DOHH2 (cell line): ENCODE measurements around the gene SLAMF1.
A peak's percentile ranks its signal among the peaks of the same experiment; 100 is the strongest.

Source experiments
- H3F3A ChIP-seq: fragments of 200-600 bp; sonication (generic), shearing (Covaris generic); 2 replicates; pipeline ENCODE4 v1.6.0; 2016; ENCODE audit warnings: antibody characterized with exemption, mild to moderate bottlenecking; ENCODE audit not compliant: control insufficient read depth, insufficient read depth
- H3K27ac ChIP-seq: fragments of 200-600 bp; sonication (generic); 2 replicates; pipeline ENCODE4 v1.5.1; 2014; ENCODE audit warnings: low read depth, mild to moderate bottlenecking, low read length, moderate library complexity
- H3K27me3 ChIP-seq: fragments of 200-600 bp; sonication (generic); 2 replicates; pipeline ENCODE4 v1.6.1; 2014; ENCODE audit warnings: mild to moderate bottlenecking, low read length, mixed read lengths; ENCODE audit not compliant: control insufficient read depth
- H3K36me3 ChIP-seq: fragments of 200-600 bp; sonication (generic); 2 replicates; pipeline ENCODE4 v1.6.1; 2014; ENCODE audit warnings: mild to moderate bottlenecking, low read length, moderate library complexity, mixed read lengths; ENCODE audit not compliant: control insufficient read depth
- H3K4me1 ChIP-seq: fragments of 200-600 bp; sonication (generic); 2 replicates; pipeline ENCODE4 v1.6.1; 2014; ENCODE audit warnings: mild to moderate bottlenecking, low read length, mixed read lengths; ENCODE audit not compliant: control insufficient read depth
- H3K4me2 ChIP-seq: fragments of 200-600 bp; sonication (generic); 2 replicates; pipeline ENCODE4 v1.6.0; 2014; ENCODE audit warnings: mild to moderate bottlenecking, low read length, moderate library complexity
- H3K4me3 ChIP-seq: fragments of 200-600 bp; sonication (generic); 2 replicates; pipeline ENCODE4 v1.5.1; 2014; ENCODE audit warnings: mild to moderate bottlenecking, low read length, mixed read lengths
- H3K79me2 ChIP-seq: fragments of 200-600 bp; sonication (generic); 2 replicates; pipeline ENCODE4 v1.6.1; 2014; ENCODE audit warnings: mild to moderate bottlenecking, low read length, mixed read lengths; ENCODE audit not compliant: control insufficient read depth
- H3K9me2 ChIP-seq: fragments of 200-600 bp; sonication (generic); replicated peaks from 2 replicates; pipeline ENCODE4 v1.6.1; 2014; ENCODE audit warnings: mild to moderate bottlenecking, low read length, mixed read lengths; ENCODE audit not compliant: control insufficient read depth
- H3K9me3 ChIP-seq: fragments of 200-600 bp; sonication (generic); 2 replicates; pipeline ENCODE4 v1.6.1; 2014; ENCODE audit warnings: antibody characterized with exemption, low read length, mixed read lengths; ENCODE audit not compliant: control insufficient read depth, insufficient read depth
- H4K20me1 ChIP-seq: fragments of 200-600 bp; sonication (generic); 2 replicates; pipeline ENCODE4 v1.6.0; 2014; ENCODE audit warnings: low read depth, mild to moderate bottlenecking, antibody characterized with exemption, low read length, moderate library complexity; ENCODE audit not compliant: control insufficient read depth, insufficient read depth
- CTCF ChIP-seq: fragments of 200-600 bp; sonication (generic); IDR thresholded peaks from one replicate; pipeline ENCODE4 v1.5.1; 2014; ENCODE audit warnings: antibody characterized with exemption, mild to moderate bottlenecking, low read depth, low read length; ENCODE audit not compliant: poor library complexity, severe bottlenecking
- EZH2phosphoT487 ChIP-seq: fragments of 200-600 bp; sonication (generic); IDR thresholded peaks from 2 replicates; pipeline ENCODE4 v1.6.1; 2017; ENCODE audit warnings: borderline replicate concordance, mild to moderate bottlenecking, antibody characterized with exemption, low read length, moderate library complexity, mixed read lengths

The SLAMF1 gene

GRCh38 chr1:160605792-160606479 is 40.9 kb downstream of the SLAMF1 start:
- H3K27me3 ChIP-seq, result no peaks in the 10 kb centered on the region
- no peak overlapping the region for H3K27ac ChIP-seq
- peaks cover 22% of the 10 kb centered on the region; the same call in 1 of the 2 replicates for H3K9me3 ChIP-seq
- no peaks in the 10 kb centered on the region for H3K36me3 ChIP-seq
- no peaks in the 10 kb centered on the region for H3K79me2 ChIP-seq
- no peaks in the 10 kb centered on the region for H3K9me2 ChIP-seq
- peak overlapping the region; percentile 53 for H3K4me2 ChIP-seq
- H4K20me1 ChIP-seq, result no peaks in the 10 kb centered on the region
- peaks cover 39% of the 10 kb centered on the region for H3K4me1 ChIP-seq
- no peaks in the 10 kb centered on the region for H3F3A ChIP-seq
- H3K4me3 ChIP-seq, result no peak overlapping the region
- TF ChIP-seq EZH2phosphoT487, result no peak
- TF ChIP-seq CTCF, result peak; percentile 33

DNA sequence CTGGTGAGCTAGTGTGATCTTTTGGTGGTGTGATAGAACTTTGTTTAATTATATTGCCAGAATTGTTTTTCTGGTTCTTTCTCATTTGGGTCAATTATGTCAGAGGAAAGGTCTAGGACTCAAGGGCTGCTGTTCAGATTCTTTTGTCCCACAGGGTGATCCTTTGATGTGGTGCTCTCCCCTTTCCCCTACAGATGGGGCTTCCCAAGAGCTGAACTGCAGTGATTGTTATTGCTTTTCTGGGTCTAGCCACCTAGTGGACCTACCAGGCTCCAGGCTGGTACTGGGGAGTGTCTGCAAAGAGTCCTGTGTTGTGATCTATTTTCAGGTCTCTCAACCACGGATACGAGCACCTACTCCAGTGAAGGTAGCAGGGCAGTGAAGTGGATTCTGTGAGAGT is 41.6 kb downstream of the SLAMF1 start:
- Histone ChIP-seq H3K79me2 (no peaks in the 10 kb centered on the region), H4K20me1 (no peaks in the 10 kb centered on the region), H3K36me3 (no peaks in the 10 kb centered on the region), H3K4me1 (peaks cover 32% of the 10 kb centered on the region), H3K9me2 (no peaks in the 10 kb centered on the region), H3K27ac (no peak overlapping the region), H3K4me3 (no peak overlapping the region), H3K9me3 (peaks cover 22% of the 10 kb centered on the region; the same call in 1 of the 2 replicates), H3K27me3 (no peaks in the 10 kb centered on the region), H3F3A (no peaks in the 10 kb centered on the region), H3K4me2 (no peak overlapping the region)
- no peak for TF ChIP-seq EZH2phosphoT487
- TF ChIP-seq CTCF, result no peak

- Histone ChIP-seq H3F3A (no peaks in the 10 kb centered on the region), H3K9me3 (peaks cover 11% of the 10 kb centered on the region), H3K79me2 (no peaks in the 10 kb centered on the region), H3K9me2 (no peaks in the 10 kb centered on the region), H3K27ac (no peak overlapping the region), H3K4me1 (no peaks in the 10 kb centered on the region), H3K4me3 (no peak overlapping the region), H3K4me2 (no peak overlapping the region), H3K36me3 (no peaks in the 10 kb centered on the region), H3K27me3 (no peaks in the 10 kb centered on the region), H4K20me1 (no peaks in the 10 kb centered on the region)
- no peak for TF ChIP-seq EZH2phosphoT487
These were observed 49.1 kb downstream of the SLAMF1 start for GRCh38 chr1:160597705-160598104.

- Histone ChIP-seq H3K9me2 (no peaks in the 10 kb centered on the region), H3K4me2 (no peak overlapping the region), H3F3A (no peaks in the 10 kb centered on the region), H4K20me1 (no peaks in the 10 kb centered on the region), H3K4me1 (no peaks in the 10 kb centered on the region), H3K27ac (no peak overlapping the region), H3K9me3 (peaks cover 11% of the 10 kb centered on the region), H3K79me2 (no peaks in the 10 kb centered on the region), H3K36me3 (no peaks in the 10 kb centered on the region), H3K27me3 (no peaks in the 10 kb centered on the region), H3K4me3 (no peak overlapping the region)
- TF ChIP-seq CTCF, result no peak
These were observed 49.8 kb downstream of the SLAMF1 start for GRCh38 chr1:160597051-160597450.
